GM12873 (cell line): ENCODE results near the gene FAM210B.

Experiments
- TF ChIP-seq, protein P1 (sequence below): IDR thresholded peaks from 2 replicates; pipeline ENCODE4 v1.5.1; 2012; ENCODE audit warnings: low read depth, mild to moderate bottlenecking, moderate library complexity, low read length, control low read depth; ENCODE audit not compliant: insufficient read depth; ENCODE audit errors: missing control alignments

Gene FAM210B, protein sequence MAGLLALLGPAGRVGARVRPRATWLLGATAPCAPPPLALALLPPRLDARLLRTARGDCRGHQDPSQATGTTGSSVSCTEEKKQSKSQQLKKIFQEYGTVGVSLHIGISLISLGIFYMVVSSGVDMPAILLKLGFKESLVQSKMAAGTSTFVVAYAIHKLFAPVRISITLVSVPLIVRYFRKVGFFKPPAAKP

DNA sequence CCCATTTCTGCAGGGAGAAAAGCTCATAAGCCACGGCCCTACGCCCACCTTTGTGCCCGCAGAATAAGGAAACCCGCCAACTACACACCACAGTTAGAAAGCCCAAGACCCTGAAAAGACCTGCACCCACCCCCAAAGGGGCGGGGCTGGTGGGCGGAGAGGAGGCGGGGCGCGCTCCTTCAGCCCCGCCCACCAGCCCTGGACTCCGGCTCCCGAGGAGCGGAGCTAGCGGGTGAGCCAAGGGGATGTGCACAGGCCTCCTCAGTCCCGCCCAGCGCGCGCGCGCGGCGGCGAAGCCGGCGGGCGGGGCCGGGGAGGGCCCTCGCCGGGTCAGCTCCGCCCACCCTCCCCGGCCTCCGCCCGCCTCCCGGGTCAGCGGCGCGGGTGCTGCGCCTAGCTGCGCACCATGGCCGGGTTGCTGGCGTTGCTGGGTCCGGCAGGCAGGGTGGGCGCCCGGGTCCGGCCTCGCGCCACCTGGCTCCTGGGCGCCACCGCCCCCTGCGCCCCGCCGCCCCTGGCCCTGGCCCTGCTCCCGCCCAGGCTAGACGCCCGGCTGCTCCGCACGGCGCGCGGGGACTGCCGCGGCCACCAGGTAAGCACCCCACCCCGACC is at the start of gene FAM210B:
Gene FAM210B (plus strand): TSS at position 375 of the 612 bp plus-strand sequence. CDS start 32 bp downstream, at position 407.
- TF ChIP-seq, protein P1, sequence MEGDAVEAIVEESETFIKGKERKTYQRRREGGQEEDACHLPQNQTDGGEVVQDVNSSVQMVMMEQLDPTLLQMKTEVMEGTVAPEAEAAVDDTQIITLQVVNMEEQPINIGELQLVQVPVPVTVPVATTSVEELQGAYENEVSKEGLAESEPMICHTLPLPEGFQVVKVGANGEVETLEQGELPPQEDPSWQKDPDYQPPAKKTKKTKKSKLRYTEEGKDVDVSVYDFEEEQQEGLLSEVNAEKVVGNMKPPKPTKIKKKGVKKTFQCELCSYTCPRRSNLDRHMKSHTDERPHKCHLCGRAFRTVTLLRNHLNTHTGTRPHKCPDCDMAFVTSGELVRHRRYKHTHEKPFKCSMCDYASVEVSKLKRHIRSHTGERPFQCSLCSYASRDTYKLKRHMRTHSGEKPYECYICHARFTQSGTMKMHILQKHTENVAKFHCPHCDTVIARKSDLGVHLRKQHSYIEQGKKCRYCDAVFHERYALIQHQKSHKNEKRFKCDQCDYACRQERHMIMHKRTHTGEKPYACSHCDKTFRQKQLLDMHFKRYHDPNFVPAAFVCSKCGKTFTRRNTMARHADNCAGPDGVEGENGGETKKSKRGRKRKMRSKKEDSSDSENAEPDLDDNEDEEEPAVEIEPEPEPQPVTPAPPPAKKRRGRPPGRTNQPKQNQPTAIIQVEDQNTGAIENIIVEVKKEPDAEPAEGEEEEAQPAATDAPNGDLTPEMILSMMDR = no peak

DNA sequence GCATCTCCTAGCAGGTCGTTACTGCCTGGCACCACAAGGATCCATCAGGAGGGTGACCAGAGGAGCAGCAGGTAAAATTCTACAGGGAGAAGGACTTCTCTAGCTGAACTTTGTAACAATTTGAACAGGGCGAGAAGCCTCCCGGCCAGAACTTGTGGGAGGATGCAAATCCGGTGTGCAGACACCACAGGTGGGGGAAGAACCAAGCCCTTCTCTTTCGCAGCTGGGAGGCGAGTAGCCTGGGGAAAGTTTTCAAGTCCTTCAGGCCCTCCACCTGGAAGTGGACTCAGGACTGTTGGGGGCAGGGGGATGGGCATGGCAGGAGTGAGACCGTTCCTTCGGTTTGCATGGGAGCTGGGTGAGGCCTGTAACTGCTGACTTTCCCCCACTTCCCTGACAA is 42.7 kb upstream of the FAM210B start:
- TF ChIP-seq, protein P1 = no peak

DNA sequence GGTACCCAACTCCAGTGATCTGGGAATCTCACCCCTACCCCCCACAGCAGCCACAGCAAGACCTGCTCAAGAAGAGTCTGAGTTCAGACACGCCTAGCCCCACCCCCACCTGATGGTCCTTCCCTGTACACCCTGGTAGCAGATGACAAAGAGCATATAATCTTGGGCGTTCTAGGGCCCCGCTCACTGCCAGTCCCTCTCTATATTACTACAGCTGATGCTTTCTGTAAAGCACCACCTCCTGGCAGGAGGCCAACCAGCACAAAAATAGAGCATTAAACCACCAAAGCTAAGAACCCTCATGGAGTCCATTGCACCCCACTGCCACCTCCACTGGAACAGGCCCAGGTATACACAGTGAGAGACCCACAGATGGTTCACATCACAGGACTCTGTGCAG is 42.3 kb upstream of the FAM210B start:
- TF ChIP-seq, protein P1 = no peak

DNA sequence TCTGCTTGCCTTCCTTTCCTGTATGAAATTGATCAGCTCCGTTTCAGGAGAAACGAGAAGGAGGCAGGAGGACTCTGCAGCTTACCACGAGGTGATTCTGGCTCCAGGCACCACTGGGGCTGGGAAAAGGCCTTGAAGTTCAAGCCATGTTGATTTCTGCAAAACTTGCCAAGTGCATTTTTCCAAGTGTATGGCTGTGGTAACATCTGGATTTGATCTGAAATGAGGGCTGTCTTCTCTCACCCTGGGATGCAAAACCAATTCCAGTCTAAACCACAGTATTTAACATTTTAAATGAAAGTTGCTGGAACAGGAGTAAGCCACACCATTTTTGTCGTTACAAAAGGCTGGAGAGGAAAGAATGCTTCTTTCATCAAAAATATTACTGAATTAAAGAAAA is 36.1 kb upstream of the FAM210B start:
- TF ChIP-seq, protein P1 = no peak

DNA sequence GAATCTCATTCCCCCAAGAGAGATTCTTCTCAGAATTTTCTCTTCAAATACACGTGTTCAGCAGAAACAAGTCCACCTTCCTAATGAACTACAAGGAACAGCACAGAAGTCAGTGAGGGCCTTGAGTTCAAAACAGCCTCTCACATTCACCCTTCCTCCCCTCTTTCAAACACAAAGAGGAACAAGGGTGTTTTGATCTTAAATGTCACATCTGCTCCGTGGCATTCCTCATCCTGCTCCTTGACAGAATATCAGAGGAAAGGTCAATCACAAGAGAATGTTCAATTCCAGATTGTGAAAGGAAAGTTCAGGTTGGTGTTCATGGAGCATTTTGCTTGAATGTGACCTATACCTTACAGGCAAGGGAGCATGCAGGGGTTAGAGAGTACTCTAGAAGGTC is 35.6 kb upstream of the FAM210B start:
- TF ChIP-seq, protein P1 = no peak

DNA sequence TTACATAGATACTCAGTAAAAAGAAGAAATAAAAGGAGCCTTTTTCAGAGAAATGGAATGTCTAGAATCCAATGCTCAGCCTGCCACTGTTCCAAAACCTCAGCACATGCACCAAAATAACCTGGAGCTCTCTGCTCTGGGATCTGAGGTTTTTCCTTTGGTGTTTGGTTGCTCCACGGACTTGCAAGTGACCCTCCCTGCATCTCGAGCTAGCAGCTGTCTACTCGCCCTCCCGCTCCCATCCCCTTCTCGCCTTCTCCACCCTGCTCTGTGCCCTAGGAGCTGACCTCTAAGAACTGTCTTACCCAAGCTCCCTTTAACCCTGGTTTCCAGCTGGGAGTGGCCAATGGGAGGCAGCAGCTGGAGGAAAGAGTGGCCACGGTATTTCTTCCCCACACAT is 35.1 kb upstream of the FAM210B start:
- TF ChIP-seq, protein P1 = no peak

DNA sequence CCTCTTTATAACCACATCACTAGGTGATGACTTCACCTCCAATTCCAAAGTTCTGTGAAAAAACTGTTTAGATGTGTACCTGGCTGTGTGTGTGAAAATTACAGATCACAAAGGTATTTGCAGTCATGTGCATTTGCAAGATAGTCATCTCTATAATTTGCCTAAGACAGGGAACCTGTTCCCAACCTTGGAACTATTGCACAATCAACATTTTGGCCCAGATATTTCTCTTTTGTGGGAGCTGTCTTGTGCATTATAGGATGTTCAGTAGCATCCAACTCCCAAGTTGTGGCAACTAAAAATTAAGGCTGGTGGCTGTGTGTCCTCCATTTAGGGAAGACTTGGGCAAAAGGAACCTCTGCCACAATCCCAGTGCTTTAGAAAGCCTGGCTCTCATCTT is 34.0 kb upstream of the FAM210B start:
- TF ChIP-seq, protein P1 = no peak
